ENCODE data around the gene ZNF593OS.

Gene ZNF593OS

DNA sequence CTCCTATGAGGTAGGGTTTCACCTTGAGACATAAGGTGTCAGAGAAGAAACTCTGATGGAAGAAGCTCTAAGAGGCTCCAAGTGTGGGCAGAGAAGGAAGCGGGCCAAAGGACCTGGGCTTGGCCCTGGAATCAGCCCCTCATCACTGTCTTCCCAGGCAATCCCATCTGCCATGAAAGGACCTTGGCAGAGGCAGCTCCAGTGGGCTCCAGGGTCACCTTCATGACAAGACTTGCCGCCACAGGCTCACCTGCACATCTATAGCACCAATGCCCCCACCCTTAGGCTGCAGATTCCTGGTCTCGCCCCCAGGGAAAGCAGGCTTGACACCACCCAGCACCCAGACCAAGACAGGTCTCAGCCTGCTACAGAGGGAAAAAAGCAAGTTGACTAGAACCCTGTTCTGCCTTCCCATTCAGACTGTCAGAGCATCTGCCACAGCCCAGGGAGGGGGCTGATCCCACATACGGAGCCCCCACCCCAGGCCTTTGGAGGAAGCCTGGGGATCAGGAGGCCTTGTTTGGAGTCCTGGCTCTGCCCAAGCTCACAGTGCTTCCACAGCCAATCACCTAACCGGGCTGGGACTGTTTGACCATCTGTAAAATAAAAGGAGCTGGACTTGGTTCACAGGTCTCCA is 13.2 kb downstream of the ZNF593OS start:
- no peak for DNase-seq

GRCh38 chr1:26156285-26157038 is 15.2 kb downstream of the ZNF593OS start:
- DNase-seq, result no peak

- DNase-seq, result no peak
These were observed 16.0 kb downstream of the ZNF593OS start for GRCh38 chr1:26155370-26156284.

DNA sequence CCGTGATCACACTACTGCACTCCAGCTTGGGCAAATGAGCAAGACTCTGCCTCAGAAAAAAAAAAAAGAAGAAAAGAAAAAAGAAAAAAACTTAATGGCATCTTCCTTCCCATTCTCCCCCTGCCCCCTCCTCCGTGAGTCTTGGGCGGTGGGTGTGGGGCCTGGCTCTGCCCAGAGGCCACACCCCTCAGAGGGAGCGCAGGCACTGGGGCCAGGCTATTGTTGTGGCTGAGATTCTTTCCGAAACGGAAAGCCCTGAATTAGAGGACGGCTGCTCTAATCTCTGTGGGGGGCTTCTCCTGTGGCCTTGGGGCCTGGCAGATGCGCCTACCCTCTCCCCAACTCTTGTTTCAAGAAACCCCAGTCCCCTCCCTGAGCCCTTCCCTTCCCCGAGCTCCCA is 16.9 kb downstream of the ZNF593OS start:
- no peak for DNase-seq

- no peak for DNase-seq
These were observed 17.6 kb downstream of the ZNF593OS start for GRCh38 chr1:26153966-26154532.

DNA sequence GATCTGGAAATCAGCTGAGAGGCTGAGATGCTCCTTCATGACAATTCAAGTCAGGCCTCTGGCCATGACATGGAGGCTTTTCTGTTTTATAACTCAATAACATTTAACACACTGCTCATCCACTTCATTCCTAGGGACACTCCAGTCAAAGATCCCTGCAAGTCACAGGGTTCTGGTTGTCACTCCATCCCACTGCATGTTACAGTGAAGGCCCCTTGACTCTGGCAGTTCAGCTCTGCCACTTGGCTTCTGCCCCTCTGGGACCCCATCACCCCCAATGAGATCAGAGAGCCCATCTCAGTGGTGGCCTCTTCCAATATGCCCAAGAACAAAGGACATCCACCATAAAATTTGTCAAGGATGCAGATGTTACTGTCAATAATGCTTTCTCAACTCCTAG is 22.7 kb downstream of the ZNF593OS start:
- no peak for DNase-seq

DNA sequence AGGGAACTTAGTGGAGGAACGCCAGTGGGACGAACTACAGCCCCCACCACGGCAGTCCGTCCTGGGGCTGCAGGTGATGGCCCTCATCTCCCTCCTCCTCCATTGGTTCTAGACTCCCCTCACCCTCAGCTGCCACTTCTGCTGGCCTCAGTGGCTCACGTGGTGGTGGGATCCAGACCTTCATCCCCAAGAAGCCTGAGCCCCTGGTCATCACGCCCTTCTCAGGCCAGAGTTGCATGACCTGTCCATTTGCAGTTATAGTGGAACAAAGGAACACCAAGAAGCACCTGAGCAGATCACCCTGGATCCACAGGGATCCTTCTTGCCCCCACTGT is 25.7 kb downstream of the ZNF593OS start:
- DNase-seq, result no peak

- DNase-seq, result peak; percentile 59
These were observed 26.3 kb downstream of the ZNF593OS start for GRCh38 chr1:26145041-26145959.

DNA sequence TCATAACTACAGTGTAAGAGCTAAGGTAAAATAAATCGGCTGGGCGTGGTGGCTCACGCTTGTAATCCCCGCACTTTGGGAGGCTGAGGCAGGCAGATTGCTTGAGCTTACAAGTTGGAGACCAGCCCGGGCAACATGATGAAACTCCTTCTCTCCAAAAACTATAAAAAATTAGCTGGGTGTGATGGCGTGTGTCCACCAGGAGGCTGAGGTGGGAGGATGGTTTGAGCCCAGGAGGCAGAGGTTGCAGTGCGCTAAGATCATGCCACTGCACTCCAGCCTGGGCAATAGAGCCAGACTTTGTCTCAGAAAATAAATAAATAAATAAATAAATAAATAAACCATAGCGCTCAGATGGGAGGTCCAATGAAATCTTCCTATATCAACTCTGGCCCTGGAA is 29.5 kb downstream of the ZNF593OS start:
- no peak for DNase-seq

DNA sequence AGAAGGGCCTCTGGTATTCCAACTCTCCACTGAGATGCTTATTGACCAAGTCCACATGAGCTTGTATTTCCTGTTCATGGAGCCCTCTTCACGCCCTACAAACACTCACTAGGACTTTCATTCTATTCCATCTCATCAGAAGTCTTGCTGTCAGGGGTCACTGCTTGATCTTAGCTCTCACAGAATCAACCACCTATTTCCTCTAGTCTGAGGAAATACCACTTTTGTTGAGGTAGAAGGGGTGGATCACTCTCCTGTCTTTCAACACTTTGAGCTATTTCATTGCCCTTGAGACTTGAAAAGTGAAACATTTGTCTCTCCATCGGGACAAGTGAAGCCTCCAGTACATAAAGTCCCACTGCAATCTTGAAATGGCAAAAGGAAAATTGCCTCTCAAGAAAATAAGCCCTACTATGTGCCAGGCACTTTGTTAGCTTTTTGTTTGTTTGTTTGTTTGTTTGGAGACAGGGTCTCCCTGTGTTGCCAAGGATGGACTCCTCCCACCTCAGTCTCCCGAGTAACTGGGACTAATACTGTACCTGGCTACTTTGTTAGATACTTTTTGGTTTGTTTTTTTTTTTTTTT is 32.6 kb downstream of the ZNF593OS start:
- DNase-seq, result no peak

DNA sequence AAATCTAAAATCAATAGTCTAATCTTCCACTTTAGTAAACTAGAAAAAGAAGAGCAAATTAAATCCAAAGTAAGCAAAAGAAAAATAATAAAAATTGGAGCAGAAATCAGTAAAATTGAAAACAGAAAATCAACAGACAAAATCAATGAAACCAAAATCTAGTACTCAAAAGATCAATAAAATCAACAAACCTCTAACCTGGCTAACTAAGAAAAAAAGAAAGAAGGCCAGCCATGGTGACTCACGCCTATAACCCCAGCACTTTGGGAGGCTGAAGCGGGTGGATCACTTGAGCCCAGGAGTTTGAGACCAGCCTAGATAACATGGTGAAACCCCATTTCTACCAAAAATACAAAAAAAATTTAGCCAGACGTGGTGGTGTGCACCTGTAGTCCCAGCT is 37.2 kb downstream of the ZNF593OS start:
- no peak for DNase-seq

- DNase-seq, result no peak
These were observed 38.8 kb downstream of the ZNF593OS start for GRCh38 chr1:26132834-26133167.

GRCh38 chr1:26132128-26132833 is 39.4 kb downstream of the ZNF593OS start:
- DNase-seq, result no peak

- no peak for DNase-seq
These were observed 40.9 kb downstream of the ZNF593OS start for GRCh38 chr1:26130695-26131094.

DNA sequence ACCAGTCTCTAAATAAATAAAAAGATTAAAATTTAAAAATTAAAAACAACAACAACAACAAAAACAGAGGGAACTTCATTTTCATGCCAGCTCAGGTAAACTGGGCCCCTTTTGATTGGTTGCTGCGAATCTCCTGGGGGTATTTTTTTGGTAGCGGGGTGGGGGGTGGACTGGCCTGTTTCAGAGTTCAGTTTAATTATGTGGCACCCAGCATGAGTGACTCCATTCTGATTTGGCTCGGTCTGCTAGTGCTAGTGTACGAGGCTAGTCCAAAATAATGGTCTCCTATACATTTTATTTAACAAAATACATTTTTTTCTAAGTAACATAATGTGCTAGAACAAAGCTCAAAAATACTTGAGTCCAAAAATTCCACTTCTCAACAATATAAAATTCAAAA is 41.9 kb downstream of the ZNF593OS start:
- DNase-seq, result no peak

DNA sequence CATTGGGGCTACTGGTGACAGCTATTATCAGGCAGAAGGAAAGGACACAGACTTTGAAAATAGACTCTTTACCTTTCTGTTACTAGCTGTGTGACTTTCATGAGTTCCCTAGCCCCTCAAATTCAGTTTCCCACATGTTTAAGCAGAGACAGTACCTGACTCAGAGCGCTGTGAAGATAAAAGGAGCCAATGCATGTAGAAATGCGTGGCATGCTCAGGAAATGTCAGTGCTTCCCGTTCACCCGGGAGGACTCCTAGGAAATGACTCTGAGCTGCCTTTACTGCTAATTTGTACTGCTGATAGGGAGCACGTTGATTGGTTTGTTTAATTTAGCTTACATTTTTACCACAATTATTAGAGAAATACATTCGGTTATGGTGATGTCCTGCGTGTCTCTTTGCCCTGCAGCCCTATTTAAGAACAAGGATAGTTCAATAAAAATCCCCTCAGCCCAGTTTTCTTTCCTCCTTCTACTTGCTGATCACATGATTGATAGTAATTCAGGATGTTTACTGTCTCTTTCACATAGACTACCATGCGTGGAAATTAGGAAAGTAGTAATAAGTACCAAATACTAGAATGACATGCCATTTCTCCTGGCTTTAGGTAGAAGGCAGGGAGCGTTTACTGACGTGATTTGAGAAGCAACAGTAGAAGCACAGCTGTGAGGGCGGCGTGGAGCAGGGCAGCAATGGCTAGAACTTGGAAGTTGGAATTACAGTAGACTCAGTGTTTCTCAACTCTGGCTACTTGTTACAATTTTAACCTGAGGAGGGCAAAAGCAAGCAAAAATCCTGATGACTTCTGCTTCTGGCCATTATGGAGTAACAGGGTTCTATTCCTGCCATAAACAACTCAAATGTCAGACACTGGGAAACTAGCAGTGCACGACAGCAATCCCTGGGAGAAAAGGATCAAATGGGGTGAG is 44.1 kb downstream of the ZNF593OS start:
- no peak for DNase-seq

DNA sequence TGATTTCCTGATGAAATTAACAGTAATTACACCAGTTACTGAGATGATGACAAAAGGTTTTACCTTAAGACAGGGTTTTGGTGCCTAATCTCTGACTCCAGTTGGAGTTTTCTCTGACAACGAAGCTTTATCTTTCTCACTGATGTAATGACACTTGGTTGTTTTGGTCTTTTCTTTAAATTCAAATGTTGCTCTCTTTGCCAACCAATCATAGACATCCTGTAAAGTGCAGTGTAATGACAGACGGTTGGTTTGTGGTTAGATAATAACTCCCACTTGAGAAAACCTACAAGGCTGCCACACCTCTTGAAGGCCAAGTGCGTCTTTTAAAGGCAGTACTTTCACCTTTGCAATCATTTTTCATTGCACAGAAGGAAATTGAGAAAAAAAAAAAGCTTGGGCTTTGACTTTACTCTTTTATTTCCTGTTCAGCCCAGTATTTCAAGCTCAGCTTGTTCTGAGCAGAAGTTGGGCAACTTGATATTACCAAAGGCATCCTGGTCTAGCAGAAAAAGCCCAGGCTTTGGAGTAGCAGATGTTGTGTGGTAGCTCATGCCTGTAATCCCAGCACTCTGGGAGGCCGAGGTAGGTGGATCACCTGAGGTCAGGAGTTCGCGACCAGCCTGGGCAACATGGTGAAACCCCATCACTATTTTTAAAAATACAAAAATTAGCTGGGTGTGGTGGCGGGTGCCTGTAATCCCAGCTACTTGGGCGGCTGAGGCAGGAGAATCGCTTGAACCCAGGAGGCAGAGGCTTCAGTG is 45.1 kb downstream of the ZNF593OS start:
- peak; percentile 93 for DNase-seq

DNA sequence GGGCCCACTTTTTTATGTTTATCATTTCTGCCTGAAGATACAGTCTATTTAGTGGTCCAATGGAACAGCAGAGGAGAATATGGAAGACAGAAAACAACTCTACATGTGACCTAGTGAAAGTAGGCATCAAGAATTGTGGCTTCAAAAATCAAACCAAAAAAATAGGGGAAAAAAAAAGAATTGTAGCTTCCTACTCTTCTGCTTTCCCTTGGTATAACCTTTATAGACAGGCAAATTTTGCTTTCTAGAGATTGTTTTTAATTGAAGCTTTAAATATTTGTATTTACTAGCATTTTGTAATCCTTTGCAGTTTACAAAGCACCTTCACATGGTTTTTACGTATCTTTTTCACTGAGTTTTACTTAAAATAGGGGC is 45.7 kb downstream of the ZNF593OS start:
- DNase-seq, result no peak

DNA sequence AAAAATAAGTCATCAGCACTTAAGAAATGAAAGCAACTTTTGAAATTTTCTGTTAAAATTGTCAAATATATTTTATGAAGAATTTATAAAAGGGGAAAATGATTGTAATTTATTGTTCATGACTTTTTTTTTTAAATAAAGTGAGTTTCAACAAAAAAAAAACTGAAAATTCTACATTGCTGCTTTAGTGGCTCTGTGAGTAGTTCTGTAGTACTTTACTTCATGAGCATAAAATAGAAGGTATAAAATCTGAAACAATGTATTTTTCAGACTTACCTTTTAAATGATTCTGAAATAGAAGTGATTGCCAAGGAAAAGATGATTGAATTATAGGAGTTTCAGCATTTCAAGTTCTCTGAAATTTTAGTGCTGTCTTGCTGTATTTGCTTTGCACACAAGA is 46.2 kb downstream of the ZNF593OS start:
- no peak for DNase-seq
